Hepatocyte (in vitro differentiated cells): Measurements from ENCODE around the gene SMC2. TPM values are rescaled to one million over a fixed set of nuclear protein-coding genes. Genes with fewer than 3 reads are reported as not detected.

ENCODE experiments used
- DNase-seq: peaks from one replicate; pipeline ENCODE4 v3.0.0-alpha.2; 2016; ENCODE audit warnings: low spot score
- H2AFZ ChIP-seq: fragments of 200-600 bp; sonication (generic); 2 replicates; pipeline ENCODE4 v1.6.0; 2016; ENCODE audit warnings: antibody characterized with exemption, mild to moderate bottlenecking
- H3K27ac ChIP-seq: fragments of 200-600 bp; sonication (generic); 2 replicates; pipeline ENCODE4 v1.5.1; 2016; ENCODE audit warnings: mild to moderate bottlenecking
- H3K27me3 ChIP-seq: fragments of 200-600 bp; sonication (generic); 2 replicates; pipeline ENCODE4 v1.6.1; 2016
- H3K36me3 ChIP-seq: fragments of 200-600 bp; sonication (generic); replicated peaks from 2 replicates; pipeline ENCODE4 v1.5.1; 2016; ENCODE audit warnings: low read depth; ENCODE audit not compliant: insufficient read depth
- H3K4me1 ChIP-seq: fragments of 200-600 bp; sonication (generic); 2 replicates; pipeline ENCODE4 v1.5.1; 2016; ENCODE audit warnings: mild to moderate bottlenecking, moderate library complexity; ENCODE audit not compliant: insufficient read depth
- H3K4me2 ChIP-seq: fragments of 200-600 bp; sonication (generic); 2 replicates; pipeline ENCODE4 v1.6.0; 2016
- H3K4me3 ChIP-seq: fragments of 200-600 bp; sonication (generic); 2 replicates; pipeline ENCODE4 v1.5.1; 2016; ENCODE audit warnings: mild to moderate bottlenecking
- H3K79me2 ChIP-seq: fragments of 200-600 bp; sonication (generic); 2 replicates; pipeline ENCODE4 v1.6.0; 2017; ENCODE audit warnings: mild to moderate bottlenecking
- H3K9me2 ChIP-seq: fragments of 200-600 bp; sonication (generic); replicated peaks from 2 replicates; pipeline ENCODE4 v1.6.0; 2017; ENCODE audit warnings: mild to moderate bottlenecking; ENCODE audit not compliant: insufficient read depth
- H3K9me3 ChIP-seq: fragments of 200-600 bp; sonication (generic); 2 replicates; pipeline ENCODE4 v1.5.1; 2016; ENCODE audit warnings: low read depth, mild to moderate bottlenecking
- H4K20me1 ChIP-seq: fragments of 200-600 bp; sonication (generic); 2 replicates; pipeline ENCODE4 v1.6.0; 2016; ENCODE audit warnings: mild to moderate bottlenecking; ENCODE audit not compliant: insufficient read depth, poor library complexity, severe bottlenecking
- CTCF ChIP-seq: fragments of 200-600 bp; sonication (generic); IDR thresholded peaks from 2 replicates; pipeline ENCODE4 v1.5.1; 2016; ENCODE audit warnings: antibody characterized with exemption, mild to moderate bottlenecking; ENCODE audit not compliant: poor library complexity
- EZH2 ChIP-seq: fragments of 200-600 bp; sonication (generic); IDR thresholded peaks from 2 replicates; pipeline ENCODE4 v1.6.1; 2016; ENCODE audit warnings: antibody characterized with exemption, mild to moderate bottlenecking, borderline replicate concordance
- EZH2phosphoT487 ChIP-seq: fragments of 200-600 bp; sonication (generic); IDR thresholded peaks from one replicate; pipeline ENCODE4 v1.6.1; 2018; ENCODE audit warnings: antibody characterized with exemption, mild to moderate bottlenecking, low read depth, moderate library complexity; ENCODE audit not compliant: unreplicated experiment, severe bottlenecking
- WGBS: methylation state at CpG from one replicate; pipeline ENCODE4 v1.1.6; 2016; ENCODE audit warnings: low lambda C conversion rate; ENCODE audit errors: missing lambda C conversion rate; 5-methylcytosine and 5-hydroxymethylcytosine counted together
- polyA plus RNA-seq: library from polyadenylated mRNA; unstranded; fragments of >200 nt; fragmentation: Nextera tagmentation; extraction: Ambion mirVana; gene quantifications from 2 replicates; pipeline ENCODE4 v1.2.1, GENCODE V29; 2016
- total RNA-seq: library from RNA; depleted of rRNA; stranded (reverse); fragments of >200 nt; gene quantifications from 2 replicates; pipeline ENCODE4 v1.2.3, GENCODE V29; 2014

SMC2 gene
- total and polyA plus RNA-seq, 2 experiments from 2014 or later = 11.5 to 11.8 TPM

- Histone ChIP-seq H3K36me3 (no peaks in the 10 kb centered on the region), H3K4me2 (no peak overlapping the region), H4K20me1 (no peaks in the 10 kb centered on the region), H3K4me1 (no peaks in the 10 kb centered on the region), H3K79me2 (no peaks in the 10 kb centered on the region), H3K9me2 (no peaks in the 10 kb centered on the region), H3K4me3 (no peak overlapping the region), H3K27me3 (no peaks in the 10 kb centered on the region), H3K9me3 (peaks cover 4% of the 10 kb centered on the region), H2AFZ (no peak overlapping the region), H3K27ac (no peak overlapping the region)
- no peak for TF ChIP-seq CTCF
- no peak for TF ChIP-seq EZH2
- TF ChIP-seq EZH2phosphoT487 = no peak
- no peak for DNase-seq
Measured at GRCh38 chr9:104080983-104081382, 13.1 kb upstream of the SMC2 start.

- H3K27ac ChIP-seq = no peak overlapping the region
- no peaks in the 10 kb centered on the region for H3K79me2 ChIP-seq
- no peaks in the 10 kb centered on the region for H3K27me3 ChIP-seq
- H3K36me3 ChIP-seq = no peaks in the 10 kb centered on the region
- no peak overlapping the region for H3K4me2 ChIP-seq
- no peak overlapping the region for H3K4me3 ChIP-seq
- WGBS = 93% methylated on average over 1 of the region's 1 CpG
- H3K9me3 ChIP-seq = peaks cover 4% of the 10 kb centered on the region
- H3K9me2 ChIP-seq = no peaks in the 10 kb centered on the region
- no peak for DNase-seq
- H4K20me1 ChIP-seq = no peaks in the 10 kb centered on the region
- TF ChIP-seq EZH2phosphoT487 = no peak
- TF ChIP-seq CTCF = no peak
- TF ChIP-seq EZH2 = no peak
- no peaks in the 10 kb centered on the region for H3K4me1 ChIP-seq
- no peak overlapping the region for H2AFZ ChIP-seq
Measured at GRCh38 chr9:104082168-104082567, 11.9 kb upstream of the SMC2 start.

GRCh38 chr9:104085525-104085924, 8.6 kb upstream of the SMC2 start:
- no peaks in the 10 kb centered on the region for H3K4me1 ChIP-seq
- H2AFZ ChIP-seq = no peak overlapping the region
- TF ChIP-seq CTCF (no peak), EZH2 (no peak), EZH2phosphoT487 (no peak)
- no peak overlapping the region for H3K27ac ChIP-seq
- no peak overlapping the region for H3K4me3 ChIP-seq
- WGBS = 84% methylated on average over 1 of the region's 1 CpG
- no peak for DNase-seq
- no peaks in the 10 kb centered on the region for H3K36me3 ChIP-seq
- no peaks in the 10 kb centered on the region for H3K9me2 ChIP-seq
- H3K79me2 ChIP-seq = no peaks in the 10 kb centered on the region
- H3K9me3 ChIP-seq = peaks cover 4% of the 10 kb centered on the region
- no peaks in the 10 kb centered on the region for H3K27me3 ChIP-seq
- H3K4me2 ChIP-seq = no peak overlapping the region
- no peaks in the 10 kb centered on the region for H4K20me1 ChIP-seq

- TF ChIP-seq CTCF (no peak), EZH2 (no peak), EZH2phosphoT487 (no peak)
Measured at GRCh38 chr9:104087894-104088293, 6.2 kb upstream of the SMC2 start.

More at GRCh38 chr9:104087894-104088293, 6.2 kb upstream of the SMC2 start:
- no peaks in the 10 kb centered on the region for H3K9me3 ChIP-seq
- H3K9me2 ChIP-seq = no peaks in the 10 kb centered on the region
- 85% methylated on average over 3 of the region's 3 CpGs for WGBS
- no peak overlapping the region for H3K27ac ChIP-seq
- no peaks in the 10 kb centered on the region for H3K36me3 ChIP-seq
- no peak overlapping the region for H3K4me3 ChIP-seq
- H3K4me2 ChIP-seq = no peak overlapping the region
- H3K4me1 ChIP-seq = peaks cover 9% of the 10 kb centered on the region
- no peak for DNase-seq
- H3K79me2 ChIP-seq = peaks cover 7% of the 10 kb centered on the region
- H3K27me3 ChIP-seq = no peaks in the 10 kb centered on the region
- H4K20me1 ChIP-seq = no peaks in the 10 kb centered on the region
- H2AFZ ChIP-seq = no peak overlapping the region
